Activated CD8-positive, alpha-beta T cell treated with anti-CD3 and anti-CD28 coated beads, Interleukin-2, amount 10 ng/mL, durations not matched to agents 7 days and 5 days (primary cell): ENCODE results near the gene ARID5B. TPM values are rescaled to one million over a fixed set of nuclear protein-coding genes. Genes with fewer than 3 reads are reported as not detected.

Experiments
- ATAC-seq: fragments of 150-1000 bp; cut with Tn5 transposase; one replicate; pipeline ENCODE4 v1.10.0; 2021; ENCODE audit warnings: moderate library complexity
- CTCF ChIA-PET: fragments of 350-600 bp; sonication (Branson Sonifier 250); formaldehyde crosslinking; loops from one replicate; lab custom pipeline; 2021; ENCODE audit warnings: antibody characterized with exemption; lab: Charles Lee
- POLR2A ChIA-PET: fragments of 350-600 bp; sonication (Branson Sonifier 250); formaldehyde crosslinking; loops from one replicate; lab custom pipeline; 2021; ENCODE audit warnings: antibody characterized with exemption; lab: Charles Lee
- DNase-seq: peaks from one replicate; pipeline ENCODE4 v3.0.0-alpha.2; 2020
- H3K27ac Mint-ChIP-seq: one replicate; pipeline ENCODE4 v1.8.0; 2021; ENCODE audit warnings: mild to moderate bottlenecking, mixed read lengths
- H3K27me3 Mint-ChIP-seq: one replicate; pipeline ENCODE4 v1.8.0; 2021; ENCODE audit warnings: low read depth, mixed read lengths
- H3K36me3 Mint-ChIP-seq: one replicate; pipeline ENCODE4 v1.8.0; 2021; ENCODE audit warnings: low read depth, mixed read lengths
- H3K4me1 Mint-ChIP-seq: one replicate; pipeline ENCODE4 v1.8.0; 2021; ENCODE audit warnings: low read depth, mixed read lengths
- H3K4me3 Mint-ChIP-seq: one replicate; pipeline ENCODE4 v1.8.0; 2021; ENCODE audit warnings: mild to moderate bottlenecking, mixed read lengths
- H3K9me3 Mint-ChIP-seq: one replicate; pipeline ENCODE4 v1.8.0; 2022; ENCODE audit warnings: mixed read lengths; ENCODE audit not compliant: insufficient read depth
- total RNA-seq, 2 experiments: library from RNA; stranded (reverse); gene quantifications; one replicate each; pipeline ENCODE4 v1.2.3, GENCODE V29; 2021

Gene ARID5B
- total RNA-seq, 2 experiments from 2014 or later: 18.0 to 21.6 TPM

DNA sequence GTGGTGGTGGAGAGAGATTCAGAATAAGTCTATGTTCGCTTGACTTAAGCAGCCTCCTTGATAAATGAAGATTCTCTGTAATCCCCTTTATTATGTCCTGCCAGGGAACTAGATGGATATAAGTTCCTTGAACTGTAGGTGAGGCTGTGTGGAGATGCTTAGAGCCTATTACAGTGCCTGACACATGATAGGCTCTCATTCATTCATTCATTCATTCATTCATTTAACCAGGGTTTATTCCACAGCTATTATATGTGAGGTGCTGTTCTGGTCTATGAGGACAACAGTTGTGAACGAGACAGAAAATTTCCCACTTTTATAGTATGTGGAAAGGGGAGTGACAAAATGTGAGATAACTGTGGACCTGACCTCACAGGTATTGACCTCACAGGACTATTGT is 105.6 kb downstream of the ARID5B start:
- ChIA-PET POLR2A (no interaction called here), CTCF (interaction anchor here (1.5 kb wide), 1 partner anchor 32 kb away, joined by 3 read pairs; no protein-coding TSS in a partner anchor)
- no peak for ATAC-seq
- Mint-ChIP-seq H3K27ac (no peak overlapping the region), H3K4me1 (peaks cover 16% of the 10 kb centered on the region), H3K36me3 (peaks cover 67% of the 10 kb centered on the region), H3K27me3 (no peaks in the 10 kb centered on the region), H3K9me3 (no peaks in the 10 kb centered on the region), H3K4me3 (no peak overlapping the region)
- DNase-seq: no peak

DNA sequence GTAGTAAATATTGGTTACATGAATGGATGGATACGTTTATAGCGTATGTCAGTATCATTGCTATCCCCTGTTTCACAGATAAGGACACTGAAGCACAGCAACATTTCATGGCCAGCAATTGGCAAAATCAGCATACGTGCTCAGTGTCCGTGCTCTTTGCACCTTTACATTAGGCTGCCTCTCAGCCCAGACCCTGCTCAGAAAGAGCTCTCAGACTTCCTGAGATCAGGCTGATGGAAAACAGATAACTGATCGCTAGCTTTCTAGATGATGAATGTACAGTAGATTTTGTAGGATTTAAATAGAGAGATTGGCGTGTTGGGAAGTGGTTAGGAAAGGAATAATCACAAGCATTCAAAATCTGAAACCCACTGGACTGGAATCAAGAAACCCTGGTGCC is 106.7 kb downstream of the ARID5B start:
- Mint-ChIP-seq H3K9me3 (no peaks in the 10 kb centered on the region), H3K27ac (no peak overlapping the region), H3K4me1 (peaks cover 16% of the 10 kb centered on the region), H3K27me3 (no peaks in the 10 kb centered on the region), H3K4me3 (no peak overlapping the region), H3K36me3 (peaks cover 69% of the 10 kb centered on the region)
- no peak for DNase-seq
- ChIA-PET POLR2A (no interaction called here), CTCF (interaction anchor here (0.5 to 1.5 kb wide), 3 partner anchors 11 to 344 kb away, joined by 3 to 4 read pairs (median 3); no protein-coding TSS in a partner anchor)
- ATAC-seq: no peak

DNA sequence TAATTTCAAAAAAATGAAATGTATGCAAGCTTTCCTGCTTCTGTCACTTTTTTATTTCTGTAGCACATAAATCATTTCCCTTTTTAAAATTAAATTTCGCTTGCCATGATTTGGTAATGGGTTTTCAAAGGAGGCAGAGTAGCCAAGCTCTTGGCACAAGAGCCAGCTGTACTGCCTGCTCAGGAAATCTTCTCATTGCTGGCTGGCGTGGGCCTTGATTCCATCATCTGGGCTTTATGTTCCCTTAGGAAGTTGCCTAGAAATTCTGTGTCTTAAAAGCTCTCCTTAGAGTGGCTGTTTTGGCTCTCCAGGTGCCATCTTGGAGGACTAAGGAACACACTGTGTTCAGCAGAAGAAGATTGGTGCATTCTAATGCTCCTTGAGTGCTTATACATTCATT is 107.4 kb downstream of the ARID5B start:
- no peak overlapping the region for H3K4me3 Mint-ChIP-seq
- no peaks in the 10 kb centered on the region for H3K27me3 Mint-ChIP-seq
- no peak for ATAC-seq
- ChIA-PET CTCF (interaction anchor here (1.3 kb wide), 1 partner anchor 11 kb away, joined by 4 read pairs; no protein-coding TSS in a partner anchor), POLR2A (no interaction called here)
- no peak for DNase-seq
- no peak overlapping the region for H3K27ac Mint-ChIP-seq
- H3K36me3 Mint-ChIP-seq: peaks cover 70% of the 10 kb centered on the region
- H3K4me1 Mint-ChIP-seq: peaks cover 16% of the 10 kb centered on the region
- H3K9me3 Mint-ChIP-seq: no peaks in the 10 kb centered on the region

DNA sequence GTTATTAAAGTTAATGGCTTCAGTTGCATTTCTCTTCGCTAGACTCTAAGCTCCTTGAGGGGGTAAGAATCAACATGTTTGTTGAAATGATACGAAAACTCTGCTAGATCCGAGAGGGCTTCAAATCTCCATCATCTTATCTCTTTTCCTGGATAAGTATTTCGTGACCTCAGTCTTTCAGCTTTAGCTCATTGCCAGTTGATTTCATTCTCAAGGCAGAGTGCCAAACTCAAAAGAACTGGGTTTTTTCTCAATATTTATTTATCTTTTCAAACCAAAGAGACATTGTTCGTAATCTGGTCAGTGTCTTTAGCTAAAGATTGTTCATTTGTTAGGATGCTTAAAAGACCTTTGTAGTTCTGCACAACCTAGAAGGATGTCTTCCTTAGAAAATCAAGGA is 108.9 kb downstream of the ARID5B start:
- H3K36me3 Mint-ChIP-seq: peaks cover 64% of the 10 kb centered on the region
- DNase-seq (no peak), ATAC-seq (no peak)
- no peak overlapping the region for H3K4me3 Mint-ChIP-seq
- no peak overlapping the region for H3K27ac Mint-ChIP-seq
- no peaks in the 10 kb centered on the region for H3K27me3 Mint-ChIP-seq
- H3K4me1 Mint-ChIP-seq: peaks cover 16% of the 10 kb centered on the region
- H3K9me3 Mint-ChIP-seq: no peaks in the 10 kb centered on the region
- ChIA-PET POLR2A (no interaction called here), CTCF (no interaction called here)

DNA sequence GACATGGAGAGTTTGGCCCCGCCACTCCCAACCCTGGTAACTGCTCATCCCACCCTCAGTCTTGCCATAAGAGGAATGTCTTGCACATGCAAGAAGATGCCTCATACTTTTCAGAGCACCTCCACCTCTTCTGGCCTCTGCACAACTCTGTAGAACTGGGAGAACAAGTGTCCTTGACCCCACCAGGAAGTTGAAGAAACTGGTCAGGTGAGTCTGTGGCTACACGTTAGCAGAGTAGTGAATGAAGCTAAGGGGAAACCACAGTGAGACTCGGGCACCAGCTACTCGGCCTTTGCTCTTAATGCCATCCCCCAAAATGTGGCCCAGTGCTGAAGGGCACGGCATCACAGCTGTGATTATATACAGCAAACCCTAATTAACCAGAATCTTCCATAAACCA is 110.1 kb downstream of the ARID5B start:
- Mint-ChIP-seq H3K27ac (no peak overlapping the region), H3K27me3 (no peaks in the 10 kb centered on the region), H3K4me3 (no peak overlapping the region), H3K9me3 (no peaks in the 10 kb centered on the region), H3K36me3 (peaks cover 57% of the 10 kb centered on the region), H3K4me1 (peaks cover 13% of the 10 kb centered on the region)
- ChIA-PET CTCF (interaction anchor here (0.9 to 1.9 kb wide), 3 partner anchors 9 to 233 kb away, joined by 3 to 5 read pairs (median 3); no protein-coding TSS in a partner anchor), POLR2A (interaction anchor here (0.7 to 1.1 kb wide), 2 partner anchors 73 to 108 kb away, joined by 4 to 5 read pairs; no protein-coding TSS in a partner anchor)
- ATAC-seq (no peak), DNase-seq (no peak)

DNA sequence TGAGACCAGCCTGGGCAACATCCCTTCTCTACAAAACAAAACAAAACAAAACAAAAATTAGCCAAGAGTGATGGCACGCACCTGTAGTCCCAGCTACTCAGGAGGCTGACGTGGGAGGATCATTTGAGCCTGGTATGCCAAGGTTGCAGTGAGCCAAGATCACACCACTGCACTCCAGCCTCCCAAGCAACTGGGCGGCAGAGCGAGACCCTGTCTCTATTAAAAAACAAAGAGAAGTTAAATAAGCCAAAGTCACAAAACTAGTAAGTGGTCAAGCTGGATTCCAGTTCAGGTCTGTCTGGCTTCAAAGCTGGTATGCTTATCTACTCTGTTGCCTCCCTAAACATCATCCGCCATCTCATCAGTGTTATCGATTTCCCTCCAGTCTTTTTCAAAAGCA is 110.8 kb downstream of the ARID5B start:
- Mint-ChIP-seq H3K36me3 (peaks cover 51% of the 10 kb centered on the region), H3K27me3 (no peaks in the 10 kb centered on the region), H3K9me3 (no peaks in the 10 kb centered on the region), H3K4me3 (no peak overlapping the region), H3K27ac (no peak overlapping the region), H3K4me1 (peaks cover 9% of the 10 kb centered on the region)
- CTCF ChIA-PET: interaction anchor here (0.9 to 1.9 kb wide), 2 partner anchors 8 to 233 kb away, joined by 3 to 5 read pairs; no protein-coding TSS in a partner anchor
- ATAC-seq (no peak), DNase-seq (no peak)
- POLR2A ChIA-PET: interaction anchor here (0.7 to 1.1 kb wide), 2 partner anchors 74 to 109 kb away, joined by 4 to 5 read pairs; no protein-coding TSS in a partner anchor

DNA sequence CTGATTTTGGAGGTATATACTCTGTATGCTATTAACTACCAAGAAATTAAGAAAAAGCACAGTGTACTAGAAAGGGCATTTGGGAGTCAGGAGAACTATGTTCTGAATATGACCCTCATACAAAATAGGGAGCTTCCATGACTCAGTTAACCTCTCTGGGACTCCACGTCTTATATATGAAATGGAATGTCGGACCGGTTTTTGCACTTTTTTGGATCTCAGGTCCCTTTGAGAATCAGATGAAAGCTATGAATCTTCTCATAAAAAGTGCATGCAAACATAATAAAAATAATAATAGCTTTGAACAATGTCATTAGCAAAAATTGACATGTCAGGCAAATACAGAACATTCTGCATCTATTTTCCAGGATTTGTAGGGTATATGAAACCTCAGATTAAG is 113.0 kb downstream of the ARID5B start:
- CTCF ChIA-PET: interaction anchor here (1.6 kb wide), 1 partner anchor 10 kb away, joined by 5 read pairs; no protein-coding TSS in a partner anchor
- no peak for ATAC-seq

DNA sequence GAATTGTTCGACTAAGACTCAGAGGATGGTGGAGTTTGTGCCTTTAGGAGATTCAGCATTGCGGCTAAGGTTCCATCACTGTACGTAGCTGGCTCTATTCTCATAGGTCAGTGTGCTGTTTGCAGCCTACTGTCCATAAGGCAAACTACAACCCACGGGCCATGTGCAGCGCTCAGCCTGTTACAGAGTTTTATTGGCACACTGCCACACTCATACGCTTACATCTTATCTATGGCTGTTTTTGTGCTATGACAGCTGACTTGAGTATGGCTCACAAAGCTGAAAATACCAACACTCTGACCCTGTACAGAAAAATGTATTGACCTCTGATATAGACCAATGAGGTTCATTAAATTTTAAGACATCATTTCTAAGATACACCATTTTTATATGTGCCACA is 114.5 kb downstream of the ARID5B start:
- peaks cover 40% of the 10 kb centered on the region for H3K36me3 Mint-ChIP-seq
- H3K9me3 Mint-ChIP-seq: no peaks in the 10 kb centered on the region
- peaks cover 16% of the 10 kb centered on the region for H3K4me1 Mint-ChIP-seq
- H3K27me3 Mint-ChIP-seq: no peaks in the 10 kb centered on the region
- POLR2A ChIA-PET: no interaction called here
- no peak overlapping the region for H3K27ac Mint-ChIP-seq
- CTCF ChIA-PET: interaction anchor here (1.0 kb wide), 1 partner anchor 249 kb away, joined by 3 read pairs; no protein-coding TSS in a partner anchor
- H3K4me3 Mint-ChIP-seq: no peak overlapping the region
- DNase-seq (no peak), ATAC-seq (no peak)

More for the DNA sequence above, 113.0 kb downstream of the ARID5B start:
- H3K27ac Mint-ChIP-seq: no peak overlapping the region
- H3K9me3 Mint-ChIP-seq: no peaks in the 10 kb centered on the region
- POLR2A ChIA-PET: no interaction called here
- no peaks in the 10 kb centered on the region for H3K27me3 Mint-ChIP-seq
- H3K4me1 Mint-ChIP-seq: peaks cover 14% of the 10 kb centered on the region
- peaks cover 50% of the 10 kb centered on the region for H3K36me3 Mint-ChIP-seq
- no peak overlapping the region for H3K4me3 Mint-ChIP-seq
- DNase-seq: no peak

DNA sequence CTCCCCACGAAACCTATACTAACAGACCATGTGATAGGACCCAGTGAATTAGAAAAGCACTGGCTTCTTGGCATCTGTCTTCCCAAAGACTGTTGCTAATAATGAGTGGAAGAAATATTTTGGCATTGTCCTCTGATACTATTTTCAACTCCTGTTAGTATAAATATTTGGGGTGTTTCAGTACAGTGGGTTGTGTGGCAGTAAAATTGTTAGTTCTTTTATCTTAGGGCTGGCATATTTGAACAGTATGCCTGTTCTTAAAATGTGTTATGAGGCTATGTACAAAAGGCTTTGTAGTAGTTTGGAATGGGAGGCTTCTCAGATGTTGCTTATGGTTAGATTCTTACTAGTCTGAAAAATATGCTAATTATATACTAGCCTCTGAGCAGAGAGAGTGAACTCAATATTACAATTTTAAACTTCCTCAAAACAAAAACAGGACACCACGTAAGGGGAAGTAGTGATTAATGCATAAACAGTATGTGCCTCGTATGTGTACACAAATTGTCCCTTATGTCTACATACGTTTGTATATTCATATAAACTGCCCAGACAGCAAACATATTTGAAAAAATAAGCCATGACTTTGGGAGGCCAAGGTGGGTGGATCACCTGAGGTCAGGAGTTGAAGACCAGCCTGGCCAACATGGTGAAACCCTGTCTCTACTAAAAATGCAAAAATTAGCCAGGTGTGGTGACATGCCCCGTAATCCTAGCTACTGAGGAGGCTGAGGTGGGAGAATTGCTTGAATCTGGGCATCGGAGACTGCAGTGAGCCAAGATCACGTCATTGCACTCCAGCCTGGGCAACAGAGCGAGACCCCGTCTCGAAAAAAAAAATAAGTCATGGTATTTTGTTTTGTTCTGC is 115.4 kb downstream of the ARID5B start:
- ATAC-seq: no peak
- no peak overlapping the region for H3K4me3 Mint-ChIP-seq
- no peaks in the 10 kb centered on the region for H3K9me3 Mint-ChIP-seq
- H3K27ac Mint-ChIP-seq: no peak overlapping the region
- H3K36me3 Mint-ChIP-seq: peaks cover 32% of the 10 kb centered on the region
- no peak for DNase-seq
- ChIA-PET CTCF (no interaction called here), POLR2A (interaction anchor here (0.6 kb wide), 1 partner anchor 72 kb away, joined by 4 read pairs; no protein-coding TSS in a partner anchor)
- peaks cover 9% of the 10 kb centered on the region for H3K4me1 Mint-ChIP-seq
- H3K27me3 Mint-ChIP-seq: no peaks in the 10 kb centered on the region

DNA sequence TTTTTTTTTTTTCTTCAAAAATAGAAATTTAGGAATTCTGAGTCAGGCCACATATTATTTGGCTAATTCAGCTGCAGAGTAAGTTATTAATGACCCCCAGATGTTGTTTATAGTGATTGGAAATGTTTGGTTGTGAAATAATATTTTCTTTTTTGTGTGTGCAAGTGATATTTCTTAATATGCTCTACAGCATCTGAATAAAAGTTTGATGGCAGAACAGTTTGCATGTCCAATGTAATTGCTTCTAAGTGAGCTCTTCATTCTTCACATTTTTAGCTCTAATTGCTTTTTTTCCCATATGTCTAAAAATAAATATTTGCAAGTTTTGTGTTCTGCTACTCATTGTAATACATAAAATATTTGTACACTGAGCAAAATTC is 116.0 kb downstream of the ARID5B start:
- peaks cover 27% of the 10 kb centered on the region for H3K36me3 Mint-ChIP-seq
- no peak for DNase-seq
- H3K27me3 Mint-ChIP-seq: no peaks in the 10 kb centered on the region
- POLR2A ChIA-PET: interaction anchor here (0.6 kb wide), 1 partner anchor 73 kb away, joined by 4 read pairs; no protein-coding TSS in a partner anchor
- H3K9me3 Mint-ChIP-seq: no peaks in the 10 kb centered on the region
- no peak overlapping the region for H3K4me3 Mint-ChIP-seq
- ATAC-seq: no peak
- CTCF ChIA-PET: no interaction called here
- no peak overlapping the region for H3K27ac Mint-ChIP-seq
- H3K4me1 Mint-ChIP-seq: peaks cover 9% of the 10 kb centered on the region

DNA sequence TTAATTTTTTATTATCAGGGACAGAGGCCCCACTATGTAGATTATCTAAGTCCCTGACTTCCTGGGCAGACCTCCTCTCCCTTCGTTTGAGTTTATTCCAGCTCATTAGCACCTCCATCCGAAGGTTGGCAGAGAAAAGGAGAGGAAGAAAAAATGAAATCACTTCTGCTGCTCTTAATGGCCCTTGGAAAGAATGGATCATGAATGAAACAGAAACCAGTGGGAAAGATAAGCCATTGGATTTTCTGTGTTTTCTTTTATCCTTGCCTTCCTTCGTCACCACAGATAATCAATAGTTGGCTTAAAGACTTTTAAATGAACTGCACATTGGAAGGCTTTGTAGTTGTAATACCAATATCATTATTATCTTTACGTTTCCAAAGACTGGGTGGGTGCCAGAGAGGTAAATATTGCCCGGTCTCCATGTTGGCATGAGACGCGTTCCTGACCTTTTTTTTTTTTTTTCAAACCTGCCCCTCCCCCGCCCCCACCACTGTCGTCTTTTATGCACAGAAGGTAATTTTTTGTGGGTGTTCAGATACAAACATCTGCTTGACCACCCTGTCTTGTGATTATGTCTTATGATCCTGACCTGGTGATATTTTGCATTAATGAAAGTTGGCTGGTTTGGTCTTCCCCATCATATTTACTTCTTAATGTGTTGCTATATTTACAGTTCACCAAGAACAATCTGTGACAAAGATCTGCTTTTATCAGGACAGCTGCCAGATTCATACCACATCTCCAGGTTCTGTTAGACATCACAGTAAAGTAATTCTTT is 116.8 kb downstream of the ARID5B start:
- Mint-ChIP-seq H3K27ac (no peak overlapping the region), H3K9me3 (no peaks in the 10 kb centered on the region), H3K27me3 (no peaks in the 10 kb centered on the region), H3K36me3 (peaks cover 31% of the 10 kb centered on the region), H3K4me3 (no peak overlapping the region), H3K4me1 (peaks cover 12% of the 10 kb centered on the region)
- POLR2A ChIA-PET: interaction anchor here (0.6 to 1.3 kb wide), 2 partner anchors 10 to 116 kb away, joined by 3 read pairs; no protein-coding TSS in a partner anchor
- CTCF ChIA-PET: interaction anchor here (1.3 kb wide), 1 partner anchor 21 kb away, joined by 5 read pairs; no protein-coding TSS in a partner anchor
- ATAC-seq: no peak
- peak; percentile 4 for DNase-seq
